GM12865 (cell line): ENCODE measurements around the gene NWD2.

Experiments used
- DNase-seq: peaks from one replicate; pipeline ENCODE4 v3.0.0; 2010; ENCODE audit warnings: low read depth
- H3K4me3 ChIP-seq: 2 replicates; pipeline ENCODE4 v1.5.1; 2011; ENCODE audit warnings: mild to moderate bottlenecking, low read depth, low read length, control low read depth
- CTCF ChIP-seq: IDR thresholded peaks from 2 replicates; pipeline ENCODE4 v1.5.1; 2011; ENCODE audit warnings: low read length, control low read depth, low read depth, inconsistent platforms; ENCODE audit not compliant: insufficient read depth; ENCODE audit errors: missing control alignments

The NWD2 gene

GRCh38 chr4:37424753-37425152, 180.2 kb downstream of the NWD2 start:
- TF ChIP-seq CTCF, result no peak
- no peak for DNase-seq
- H3K4me3 ChIP-seq, result no peak overlapping the region

GRCh38 chr4:37425857-37426256, 181.3 kb downstream of the NWD2 start:
- no peak for TF ChIP-seq CTCF
- no peak overlapping the region for H3K4me3 ChIP-seq
- DNase-seq, result no peak

DNA sequence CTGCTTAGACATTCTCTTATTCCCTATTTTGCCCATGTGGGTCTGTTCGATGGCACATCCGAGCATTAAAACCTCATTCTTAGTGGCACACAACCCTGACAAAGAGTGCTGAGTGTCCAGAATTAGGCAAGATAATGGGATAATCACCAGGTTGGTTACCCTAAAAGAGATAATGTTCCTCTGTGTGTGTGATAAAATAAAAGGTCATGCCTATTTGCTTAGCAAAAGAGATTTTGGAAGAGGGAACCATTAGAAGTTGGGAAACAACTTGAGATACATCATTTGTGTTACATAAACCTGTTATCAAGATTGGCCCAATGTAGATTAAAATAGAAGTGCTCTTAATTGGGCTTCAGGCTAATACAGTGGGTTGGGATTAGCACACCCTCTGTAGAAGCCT, 182.7 kb downstream of the NWD2 start:
- TF ChIP-seq CTCF, result no peak
- DNase-seq, result no peak
- no peak overlapping the region for H3K4me3 ChIP-seq

- no peak for DNase-seq
- TF ChIP-seq CTCF, result no peak
- H3K4me3 ChIP-seq, result no peak overlapping the region
Observed at GRCh38 chr4:37429906-37430305, 185.4 kb downstream of the NWD2 start.

- DNase-seq, result no peak
- no peak overlapping the region for H3K4me3 ChIP-seq
- no peak for TF ChIP-seq CTCF
Observed at GRCh38 chr4:37430718-37431416, 186.3 kb downstream of the NWD2 start.

DNA sequence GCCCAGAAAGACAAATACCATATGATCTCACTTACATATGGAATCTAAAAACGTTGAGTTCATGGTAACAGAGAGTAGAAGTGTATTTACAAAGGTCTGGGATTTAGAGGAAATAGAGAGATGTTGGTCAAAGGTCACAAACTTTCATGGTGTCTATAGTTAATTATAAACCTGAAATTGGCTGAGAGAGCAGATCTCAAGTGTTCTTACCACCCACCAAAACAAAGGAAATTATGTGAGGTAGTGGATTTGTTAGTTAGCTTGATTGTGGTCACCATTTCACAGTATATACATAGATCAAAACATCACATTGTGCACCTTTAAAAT, 186.8 kb downstream of the NWD2 start:
- TF ChIP-seq CTCF, result no peak
- no peak overlapping the region for H3K4me3 ChIP-seq
- no peak for DNase-seq

- no peak for DNase-seq
- TF ChIP-seq CTCF, result no peak
- no peak overlapping the region for H3K4me3 ChIP-seq
Observed at GRCh38 chr4:37434469-37434868, 189.9 kb downstream of the NWD2 start.
